Amniotic stem cell (primary cell): ENCODE measurements around the gene RAD51B.
"Not testable (repeated sequence)": the region's sequence is repeated elsewhere in the genome, so short reads cannot be mapped to it uniquely, and the experiment has no call there.

Experiments
- DNase-seq: peaks from one replicate; lab custom pipeline; 2025; lab: John Stamatoyannopoulos, UW

RAD51B gene

DNA sequence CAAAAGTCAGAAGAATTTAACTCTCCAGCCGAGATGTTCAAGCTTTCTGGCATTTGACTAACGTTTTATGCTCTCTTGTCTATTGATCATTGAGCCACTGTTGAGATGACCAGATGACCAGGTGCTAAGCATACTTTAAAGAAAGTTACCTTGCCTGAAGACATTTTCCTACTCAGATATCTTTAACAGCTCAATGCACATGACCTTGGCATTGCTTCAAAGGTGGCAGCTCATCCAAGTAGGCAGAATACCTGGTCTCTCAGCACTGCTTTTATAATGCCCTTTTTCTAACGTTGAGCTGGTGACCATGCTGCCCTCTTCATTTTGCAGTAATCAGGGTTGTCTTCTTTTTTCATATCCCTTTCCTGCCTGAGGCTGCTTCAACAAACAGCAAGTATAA is 358.1 kb downstream of the RAD51B start:
- DNase-seq = no peak

DNA sequence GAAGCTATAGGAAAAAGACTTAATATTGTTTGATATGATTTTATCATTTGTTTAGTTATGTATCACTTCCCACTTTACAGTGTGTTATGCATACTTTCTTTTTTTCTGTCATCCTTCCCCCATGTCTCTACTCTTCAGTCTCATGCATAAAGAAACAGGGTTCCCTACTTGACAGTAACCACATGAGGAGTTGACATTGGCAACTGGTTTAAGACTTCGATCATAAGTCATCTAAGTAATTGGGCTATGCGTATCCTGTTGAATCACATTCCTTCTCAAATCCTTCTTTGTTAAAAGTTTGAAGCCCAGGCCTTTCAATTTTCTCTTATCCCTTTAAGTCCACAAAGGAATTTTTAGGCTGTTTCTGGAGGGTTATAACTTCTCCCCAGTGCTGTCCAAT is 358.7 kb downstream of the RAD51B start:
- DNase-seq = no peak

DNA sequence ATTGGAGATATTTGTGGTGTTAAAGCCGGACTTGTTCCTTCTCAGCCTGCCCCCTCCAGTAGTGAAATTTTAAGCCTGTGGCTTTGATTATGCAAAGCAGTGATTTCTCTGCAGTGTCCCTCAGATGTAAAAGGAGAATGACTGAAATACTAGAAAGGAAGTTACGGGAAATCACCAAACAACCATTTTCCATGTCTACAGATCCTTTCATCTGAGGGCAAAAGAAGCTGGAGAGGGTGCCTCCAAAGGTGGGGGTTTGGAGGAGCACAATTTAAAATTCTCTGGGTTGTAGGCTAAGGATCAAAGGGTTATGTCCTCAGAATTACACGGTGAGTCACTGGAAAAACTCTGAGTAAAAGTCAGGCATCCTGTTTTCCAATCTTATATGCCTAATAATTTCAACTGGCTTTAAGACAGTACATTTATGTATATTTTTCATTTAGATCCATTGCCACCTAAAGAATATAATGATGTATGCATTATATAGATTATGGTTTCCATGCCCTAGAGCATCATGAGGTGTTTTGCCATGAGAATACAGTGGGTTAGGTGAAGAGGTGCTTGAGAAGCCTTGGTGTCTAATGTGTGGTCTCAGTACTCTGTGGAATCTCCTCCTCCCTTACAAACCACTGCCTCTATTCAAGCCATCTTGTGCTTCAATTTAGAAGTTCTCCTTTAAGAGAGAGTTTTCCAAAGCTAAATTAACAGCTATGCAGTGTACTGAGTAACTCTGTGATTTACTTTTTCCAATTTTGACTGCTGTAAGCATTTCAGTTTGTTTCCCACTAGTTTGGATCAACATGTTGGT is 362.1 kb downstream of the RAD51B start:
- DNase-seq = no peak

DNA sequence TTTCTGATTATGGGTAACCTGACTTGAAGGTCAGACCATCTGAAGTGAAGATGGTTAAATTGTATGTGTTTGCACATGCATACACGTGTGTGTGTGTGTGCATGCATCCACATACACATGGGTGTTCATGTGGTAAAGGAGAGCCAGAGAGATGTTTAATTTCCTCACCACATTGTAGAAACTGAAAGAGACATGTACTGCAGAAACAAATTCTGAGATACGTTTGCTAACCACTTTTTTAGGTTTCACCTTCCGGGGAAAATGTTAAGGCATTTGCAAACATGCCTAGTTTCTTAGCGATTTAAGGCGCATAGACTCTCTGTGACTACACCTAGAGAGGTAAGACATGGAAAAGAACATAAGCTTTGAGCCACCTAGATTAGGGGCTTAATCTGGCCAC is 362.9 kb downstream of the RAD51B start:
- no peak for DNase-seq

DNA sequence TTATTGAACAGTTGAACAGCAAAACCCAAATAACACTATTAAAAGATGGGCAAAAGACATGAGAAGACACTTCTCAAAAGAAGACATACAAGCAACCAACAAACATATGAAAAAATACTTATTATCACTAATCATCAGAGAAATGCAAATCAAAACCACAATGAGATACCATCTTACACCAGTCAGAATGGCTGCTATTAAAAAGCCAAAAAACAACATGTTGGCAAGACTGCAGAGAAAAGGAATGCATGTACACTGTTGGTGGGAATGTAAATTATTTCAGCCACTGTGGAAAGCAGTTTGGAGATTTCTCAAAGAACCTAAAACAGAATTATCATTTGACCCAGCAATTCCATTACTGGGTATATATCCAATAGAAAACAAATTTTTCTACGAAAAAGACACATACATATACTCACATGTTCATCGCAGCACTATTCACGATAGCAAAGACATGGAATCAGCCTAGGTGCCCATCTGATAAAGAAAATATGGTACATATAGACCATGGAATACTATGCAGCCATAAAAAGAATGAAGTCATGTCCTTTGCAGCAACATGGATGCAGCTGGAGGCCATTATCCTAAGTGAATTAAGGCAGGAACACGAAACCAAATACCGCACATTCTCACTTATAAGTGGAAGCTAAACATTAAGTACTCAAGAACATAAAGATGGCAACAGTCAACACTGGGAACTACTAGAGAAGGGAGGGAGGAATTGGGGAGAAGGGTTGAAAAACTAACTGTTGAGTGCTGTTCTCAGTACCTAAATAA is 367.1 kb downstream of the RAD51B start:
- not testable (repeated sequence) for DNase-seq

DNA sequence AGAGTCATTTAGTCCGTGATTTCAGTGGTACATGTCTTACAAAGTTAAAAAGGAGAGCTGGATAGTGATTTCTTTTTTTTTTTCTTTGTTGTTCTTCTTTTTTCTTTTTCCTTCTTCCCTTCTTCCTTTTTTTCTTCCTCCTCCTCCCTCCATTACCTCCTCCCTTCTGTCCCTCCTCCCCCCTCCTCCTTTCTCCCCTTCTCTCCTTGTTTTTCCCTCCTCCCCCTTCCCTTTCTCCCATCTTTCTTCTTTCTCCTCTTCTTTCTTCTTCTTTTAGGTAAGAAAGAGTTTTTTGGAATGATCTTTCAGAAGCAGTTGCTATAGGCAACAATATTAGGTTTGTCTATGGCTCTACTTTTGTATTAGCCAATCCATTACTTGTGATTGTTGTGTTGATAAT is 368.6 kb downstream of the RAD51B start:
- no peak for DNase-seq

DNA sequence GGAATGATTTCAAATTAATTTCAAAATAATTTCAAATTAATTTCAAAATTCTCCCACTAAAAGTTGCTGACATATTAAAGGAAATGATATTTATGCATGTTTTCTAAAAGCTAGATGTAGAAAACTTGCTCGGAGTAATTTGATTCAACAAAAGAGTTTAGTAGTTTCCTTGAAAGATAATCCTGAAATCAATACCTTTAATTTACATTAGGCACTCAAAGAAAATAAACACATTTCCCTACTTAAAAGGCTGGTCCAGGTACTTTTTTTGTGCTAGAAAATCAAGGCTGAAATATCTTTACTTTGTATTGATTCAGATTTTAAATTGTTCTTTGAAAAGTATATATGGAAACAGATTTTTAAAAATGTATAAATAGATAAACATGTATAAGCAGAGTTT is 370.5 kb downstream of the RAD51B start:
- DNase-seq = no peak

DNA sequence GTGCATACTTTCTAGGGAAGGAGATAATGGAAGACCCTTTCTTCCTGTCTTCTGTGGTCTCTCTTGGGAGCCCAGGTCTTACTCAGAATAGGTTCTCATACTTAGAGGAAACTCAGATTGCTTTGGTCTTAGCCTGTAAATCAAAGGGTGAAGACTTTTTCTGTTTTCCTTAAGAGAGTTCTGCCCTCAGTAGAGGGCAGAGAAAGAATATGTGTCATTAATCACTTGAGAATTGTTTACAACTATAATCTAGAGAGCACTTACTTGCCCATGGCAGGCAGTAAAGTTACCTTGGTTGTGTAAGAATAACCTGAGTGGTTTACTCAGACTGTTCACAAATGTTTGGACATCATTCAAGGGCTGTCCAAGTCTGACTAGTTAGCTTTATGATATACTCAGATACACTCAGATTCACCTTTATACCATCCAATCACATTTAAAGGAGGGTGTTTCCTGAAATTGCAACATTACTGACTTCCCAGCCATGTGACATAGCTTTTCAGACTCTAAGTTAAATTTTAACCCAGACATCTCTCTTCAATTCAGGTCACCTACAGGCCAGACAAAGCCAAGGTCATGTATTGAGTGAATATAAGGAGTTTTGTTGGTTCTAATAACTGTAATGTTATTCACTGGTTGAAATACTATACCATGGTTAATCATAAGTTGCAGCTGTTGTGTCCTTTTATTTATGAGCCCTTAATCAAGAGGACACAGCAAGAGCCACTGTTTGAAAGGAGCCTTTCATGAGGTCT is 372.2 kb downstream of the RAD51B start:
- no peak for DNase-seq

DNA sequence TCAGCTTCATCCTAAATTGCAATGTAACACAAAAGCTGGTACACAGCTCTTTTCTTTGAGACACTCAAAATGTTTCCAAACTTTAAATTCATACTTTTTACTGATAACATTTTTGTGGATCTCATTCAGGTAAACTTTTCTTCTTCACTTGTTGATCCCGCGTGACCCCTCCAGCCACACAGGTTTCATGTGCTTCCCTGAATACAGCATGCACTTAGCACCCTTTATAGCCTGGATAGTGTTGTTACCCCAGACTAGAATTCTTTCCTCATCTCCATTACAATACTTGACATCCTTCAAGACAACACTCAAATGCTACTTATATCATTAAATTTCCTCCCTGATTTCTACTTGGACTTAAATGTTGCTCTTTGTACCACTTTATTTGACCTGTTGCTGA is 373.4 kb downstream of the RAD51B start:
- DNase-seq = no peak

DNA sequence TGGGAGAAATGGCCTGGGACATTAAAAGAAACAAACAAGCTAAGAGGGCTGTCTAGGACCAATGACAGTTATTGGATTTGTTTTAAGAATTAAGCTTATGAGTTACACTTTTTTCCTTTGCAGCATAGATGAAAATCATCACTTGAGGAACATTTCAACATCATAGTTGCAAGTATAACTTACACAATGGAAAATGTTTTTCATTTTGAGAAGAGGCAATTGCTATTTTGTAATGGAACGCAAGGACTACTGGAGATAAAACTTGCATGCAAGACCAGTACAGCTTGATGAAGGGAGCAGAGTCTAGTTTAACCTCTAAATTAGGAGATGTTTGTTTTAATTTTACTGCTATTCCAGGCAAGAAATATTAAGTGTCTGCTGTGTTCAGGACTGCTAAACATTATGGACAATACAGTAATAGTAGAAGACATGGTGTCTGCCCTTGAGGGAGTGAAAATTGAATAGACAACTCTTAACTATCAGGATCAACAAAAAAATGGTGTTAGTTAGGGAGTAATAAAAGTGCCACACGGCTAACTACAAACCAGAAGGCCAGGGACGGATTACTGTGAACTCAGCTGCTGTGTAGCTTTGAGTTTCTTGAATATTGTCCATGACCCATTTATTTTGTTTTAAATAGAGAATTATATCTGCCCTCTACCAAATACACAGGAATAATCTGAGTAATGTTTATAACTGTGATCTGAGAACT is 374.5 kb downstream of the RAD51B start:
- DNase-seq = no peak

DNA sequence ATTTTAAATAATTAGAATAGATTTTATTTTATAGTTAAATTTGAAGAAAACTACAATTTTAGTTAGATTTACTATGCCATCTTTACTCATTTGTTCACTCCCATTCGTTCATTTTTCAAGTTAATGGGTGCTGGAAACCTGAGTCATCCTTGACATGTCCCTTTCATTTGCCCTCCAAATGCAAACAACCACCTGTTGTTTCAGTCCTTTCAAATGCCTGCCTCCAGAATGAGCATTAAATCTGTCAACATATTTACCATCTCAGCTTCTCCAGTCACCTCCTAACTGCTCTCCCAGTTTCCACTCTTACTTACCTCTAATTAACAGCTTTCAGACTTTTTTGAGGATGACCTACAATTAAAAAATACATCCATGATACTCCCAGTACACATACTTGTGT is 375.5 kb downstream of the RAD51B start:
- DNase-seq = no peak

DNA sequence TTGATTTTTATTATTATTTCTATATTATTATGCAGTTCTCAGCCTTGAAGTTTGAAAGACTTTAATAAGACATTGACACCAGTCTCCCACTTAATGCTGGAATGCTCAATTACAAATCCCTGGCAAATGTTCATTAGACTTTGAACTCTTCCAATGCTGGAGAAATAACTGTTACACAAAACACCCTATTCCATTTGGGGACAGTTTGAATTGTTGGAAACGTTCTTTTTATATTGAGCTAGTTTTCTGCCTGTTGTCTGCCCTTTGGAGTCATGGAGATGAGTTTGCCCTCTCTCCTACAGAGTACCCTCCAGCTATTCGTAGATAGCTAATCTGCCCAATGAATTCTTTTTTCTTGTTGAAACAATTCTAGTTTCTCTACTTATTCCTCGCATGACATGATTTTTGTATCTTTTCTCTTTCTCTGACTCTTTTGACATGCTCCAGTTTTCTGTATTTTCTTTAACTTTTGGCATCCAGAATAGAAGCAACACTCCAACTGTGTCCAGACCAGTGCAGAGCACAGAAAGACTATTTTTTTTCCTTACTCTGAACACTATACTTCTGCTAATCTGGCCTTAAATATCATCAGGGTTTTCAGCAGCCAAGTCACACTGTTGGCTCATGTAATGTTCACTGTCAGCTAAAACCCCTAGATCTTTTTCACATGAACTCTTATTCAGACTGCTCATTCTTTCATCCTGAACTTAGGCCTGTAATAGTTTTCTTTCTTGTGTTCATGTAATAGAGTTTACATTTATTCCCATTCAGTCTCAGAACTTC is 379.3 kb downstream of the RAD51B start:
- no peak for DNase-seq

DNA sequence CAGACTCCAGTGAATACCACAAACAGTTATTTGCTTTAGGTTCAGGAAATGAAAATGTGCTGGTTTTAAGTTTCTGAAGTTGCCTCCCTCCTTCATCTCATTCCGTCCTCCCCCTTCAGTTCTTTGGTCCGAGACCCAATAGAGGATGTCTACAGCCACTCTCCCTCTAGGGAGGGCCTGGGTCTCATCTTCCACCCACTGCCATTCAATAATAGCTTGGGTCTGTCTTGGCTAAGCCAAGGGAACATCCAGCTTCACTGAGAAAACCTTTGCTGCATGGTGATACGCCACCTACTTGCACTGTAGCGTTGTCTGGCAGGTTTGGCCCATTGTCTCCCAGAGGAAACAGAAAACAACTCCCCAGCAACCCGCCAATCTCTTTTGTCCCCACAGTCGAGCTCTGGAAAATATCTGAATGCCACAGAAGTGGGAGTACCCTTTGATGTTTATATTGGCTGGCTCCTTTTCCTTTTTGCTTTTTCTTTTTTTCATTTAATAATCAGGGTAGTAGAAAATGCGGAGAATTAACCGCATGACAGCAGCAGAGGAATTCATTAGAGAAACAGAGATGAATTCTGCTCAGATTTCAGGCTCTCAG is 380.1 kb downstream of the RAD51B start:
- no peak for DNase-seq

DNA sequence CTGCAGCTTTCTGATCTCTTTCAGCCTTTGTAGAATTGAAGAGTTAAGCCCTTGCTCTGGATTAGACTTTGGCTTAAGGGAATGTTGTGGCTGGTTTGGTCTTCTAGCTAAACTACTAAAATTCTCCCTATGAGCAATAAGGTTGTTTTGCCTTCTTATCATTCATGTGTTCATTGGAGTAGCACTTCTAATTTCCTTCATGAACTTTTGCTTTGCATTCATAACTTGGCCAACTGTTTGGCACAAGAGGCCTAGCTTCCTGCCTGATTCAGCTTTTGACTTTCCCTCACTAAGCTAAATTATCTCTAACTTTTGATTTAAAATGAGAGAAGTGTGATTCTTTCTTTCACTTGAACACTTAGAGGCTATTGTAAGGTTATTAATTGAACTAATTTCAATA is 384.3 kb downstream of the RAD51B start:
- DNase-seq = no peak

DNA sequence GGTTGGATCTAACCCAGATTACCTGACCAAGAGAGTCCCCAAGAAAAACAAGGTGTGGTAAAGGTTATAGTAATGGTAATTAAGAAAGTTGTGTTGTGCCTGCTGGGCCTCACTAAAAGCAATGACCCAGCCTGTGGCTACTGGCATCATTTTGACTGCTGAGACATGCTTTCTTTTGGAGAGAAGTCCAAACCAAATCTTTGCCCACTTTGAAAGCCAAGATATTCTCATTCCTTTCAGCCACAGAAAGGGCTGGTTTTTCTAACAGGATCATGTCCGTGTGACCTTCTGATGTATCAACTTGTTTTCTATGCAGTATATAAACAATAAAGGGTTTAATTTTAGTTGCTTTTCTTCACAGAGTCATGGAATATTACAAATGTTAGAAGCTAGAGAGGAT is 388.6 kb downstream of the RAD51B start:
- DNase-seq = no peak

DNA sequence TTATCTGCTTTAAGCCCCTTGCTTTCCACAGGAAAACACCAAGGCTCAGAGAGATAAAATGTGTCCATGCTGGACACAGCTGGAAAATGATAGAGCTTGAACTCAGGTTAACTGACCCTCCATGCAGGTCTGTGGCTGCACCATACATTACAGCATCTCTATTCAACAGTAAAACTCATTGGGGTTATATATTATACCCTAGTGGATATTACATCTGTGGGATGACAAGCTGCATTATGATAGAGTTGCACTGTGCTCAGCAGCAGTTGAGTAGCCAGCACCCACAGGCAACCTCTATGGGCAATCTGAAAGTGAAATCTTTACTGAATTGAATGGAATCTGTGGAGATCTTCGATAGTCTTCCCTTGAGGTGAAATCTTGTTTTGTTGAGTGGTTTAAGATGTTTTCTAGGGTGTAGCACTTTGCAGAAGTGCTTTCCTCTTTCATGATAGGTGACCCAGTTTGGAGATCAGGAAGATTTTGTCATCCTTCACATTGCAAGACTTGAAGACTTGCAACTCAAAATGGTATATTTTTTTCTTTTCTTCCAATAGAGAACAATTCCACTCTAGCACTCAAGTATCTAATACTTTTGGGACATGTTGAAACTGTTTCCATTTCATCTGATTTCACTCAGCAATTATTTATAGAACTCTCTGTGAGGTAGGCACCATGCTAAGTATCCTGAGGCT is 389.2 kb downstream of the RAD51B start:
- no peak for DNase-seq

DNA sequence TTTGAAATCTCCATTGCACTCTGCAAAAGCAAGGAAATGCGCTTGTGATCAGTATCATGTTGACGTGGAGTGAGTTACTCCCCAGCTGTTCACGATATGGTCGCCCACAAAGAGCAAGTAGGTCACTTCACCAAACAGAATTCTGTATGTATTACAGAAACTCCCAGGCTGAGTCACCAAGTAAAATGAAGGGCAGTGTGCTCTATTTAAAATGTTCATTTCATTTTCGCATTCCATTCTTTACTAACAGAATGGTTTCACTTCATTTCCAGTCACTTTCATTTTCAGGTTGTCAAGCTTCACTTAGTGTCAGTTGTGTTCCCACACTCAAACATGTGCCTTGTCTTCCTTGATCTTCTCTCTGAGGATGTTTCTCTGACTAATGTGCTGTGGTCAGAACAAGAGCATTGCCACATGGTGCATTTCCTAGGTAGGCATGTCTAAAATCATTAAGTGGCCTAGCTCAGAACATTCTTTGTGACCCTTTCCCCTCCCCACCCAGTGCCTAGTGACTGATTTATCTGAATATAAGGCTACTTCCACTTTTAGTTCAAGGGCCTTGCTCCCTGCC is 391.2 kb downstream of the RAD51B start:
- DNase-seq = peak; percentile 78

DNA sequence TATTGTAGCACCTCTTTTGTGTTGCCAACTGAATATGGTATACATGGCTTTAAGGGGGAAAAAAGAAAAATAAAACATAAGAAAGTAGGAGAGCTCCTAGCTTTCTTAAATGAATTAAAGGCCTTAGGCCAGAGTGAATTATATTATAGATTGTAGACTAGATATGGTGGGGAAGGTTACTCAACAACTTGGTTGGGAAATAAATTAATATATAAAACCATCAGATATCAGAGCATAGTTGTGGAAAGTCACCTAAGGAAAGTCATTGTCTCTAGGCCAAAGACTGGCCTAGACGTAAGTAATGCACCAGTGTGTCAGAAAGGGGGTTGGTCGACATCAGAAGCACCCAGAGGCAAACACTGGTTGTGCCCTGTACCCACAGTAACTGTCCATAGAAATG is 391.8 kb downstream of the RAD51B start:
- DNase-seq = no peak

DNA sequence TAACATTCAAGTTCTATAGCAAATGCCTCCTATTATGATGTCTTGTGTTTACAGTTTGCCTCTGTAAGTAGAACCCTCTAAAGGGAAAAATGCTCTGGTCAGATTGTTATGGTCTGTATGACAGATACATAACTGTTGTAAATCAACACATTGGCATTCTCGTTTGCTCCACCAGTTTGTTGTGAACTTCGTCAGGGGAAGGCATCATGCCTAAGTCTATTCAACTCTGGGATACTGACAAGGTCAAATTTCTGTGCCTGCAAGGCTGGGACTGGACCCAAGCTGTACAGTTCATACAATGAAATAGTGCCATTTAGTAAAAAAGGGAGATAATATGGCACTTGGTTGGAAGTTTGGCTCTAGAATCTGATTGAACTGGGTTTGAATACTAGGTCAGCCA is 392.3 kb downstream of the RAD51B start:
- DNase-seq = no peak

DNA sequence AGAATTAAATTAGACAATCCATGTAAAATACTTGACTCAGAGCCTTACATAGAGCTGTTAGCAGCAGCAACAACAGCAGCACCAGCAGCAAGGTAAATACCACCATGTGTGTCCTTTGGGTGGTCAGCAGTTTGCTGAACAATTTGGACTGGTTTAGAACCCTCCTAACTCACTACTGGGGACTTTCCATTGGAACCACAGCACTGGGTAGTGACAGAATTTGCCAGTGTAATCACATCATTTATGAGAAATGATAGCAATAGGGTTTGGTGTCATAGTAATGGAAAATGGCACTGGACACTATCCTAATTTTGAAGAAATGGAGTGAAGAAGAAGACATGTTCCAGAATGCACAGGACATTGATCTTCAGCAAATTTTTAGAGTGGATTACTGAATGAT is 392.8 kb downstream of the RAD51B start:
- DNase-seq = no peak
